Measurements from ENCODE around the gene PMM2.

The PMM2 gene

GRCh38 chr16:8887431-8887765 is 89.8 kb downstream of the PMM2 start:
- no peak for DNase-seq (ENCODE audit: low read depth, low spot score)

- no peak for DNase-seq (ENCODE audit: low read depth, low spot score)
Measured at GRCh38 chr16:8887952-8888560, 90.4 kb downstream of the PMM2 start.

- no peak for DNase-seq (ENCODE audit: low read depth, low spot score)
Measured at GRCh38 chr16:8888951-8889892, 91.6 kb downstream of the PMM2 start.

- DNase-seq (ENCODE audit: low read depth, low spot score), result no peak
Measured at GRCh38 chr16:8889893-8890548, 92.4 kb downstream of the PMM2 start.

GRCh38 chr16:8890549-8890921 is 92.9 kb downstream of the PMM2 start:
- DNase-seq (ENCODE audit: low read depth, low spot score), result no peak

DNA sequence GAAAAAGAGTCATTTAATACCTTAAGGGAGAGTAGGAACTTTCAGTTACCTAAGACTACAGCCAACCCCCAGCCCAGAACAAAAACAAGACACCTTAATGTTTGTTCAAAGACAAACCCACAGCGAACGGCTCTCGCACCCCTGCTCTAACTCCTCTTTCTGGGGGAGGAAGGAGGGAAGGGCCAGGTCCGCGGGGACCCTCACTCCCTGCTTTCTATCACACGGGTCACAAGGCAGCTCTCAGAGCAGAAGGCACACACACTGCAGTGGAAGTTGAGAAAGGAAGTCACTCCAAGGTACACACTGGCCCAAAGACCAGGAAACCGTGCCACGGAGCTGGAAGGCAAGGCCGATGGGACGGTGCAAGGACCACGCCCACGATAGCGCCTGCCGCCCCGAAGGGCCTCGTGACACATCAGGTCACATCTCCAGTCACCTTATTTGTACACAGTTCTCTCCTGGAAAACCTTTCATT is 94.5 kb downstream of the PMM2 start:
- DNase-seq (ENCODE audit: low read depth, low spot score), result no peak

DNA sequence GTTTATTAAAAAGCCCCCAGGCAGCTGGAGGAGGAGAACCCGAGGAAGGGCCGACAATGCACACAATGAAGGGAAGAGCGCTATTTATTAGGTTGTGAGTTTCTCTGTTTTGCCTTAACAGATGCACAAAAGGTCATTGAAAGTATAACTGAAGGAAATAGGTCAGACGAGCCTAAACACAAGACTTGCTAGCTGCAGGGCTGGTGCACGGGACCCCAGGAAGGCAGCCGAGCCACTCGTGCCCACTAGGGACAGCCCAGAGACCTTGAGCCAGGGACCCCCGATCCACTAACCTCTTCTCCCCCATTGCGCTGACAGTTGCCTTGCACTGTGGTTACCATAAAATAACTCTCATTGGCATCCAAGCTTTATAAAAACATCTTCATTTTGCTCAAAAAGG is 95.8 kb downstream of the PMM2 start:
- DNase-seq (ENCODE audit: low read depth, low spot score), result no peak

DNA sequence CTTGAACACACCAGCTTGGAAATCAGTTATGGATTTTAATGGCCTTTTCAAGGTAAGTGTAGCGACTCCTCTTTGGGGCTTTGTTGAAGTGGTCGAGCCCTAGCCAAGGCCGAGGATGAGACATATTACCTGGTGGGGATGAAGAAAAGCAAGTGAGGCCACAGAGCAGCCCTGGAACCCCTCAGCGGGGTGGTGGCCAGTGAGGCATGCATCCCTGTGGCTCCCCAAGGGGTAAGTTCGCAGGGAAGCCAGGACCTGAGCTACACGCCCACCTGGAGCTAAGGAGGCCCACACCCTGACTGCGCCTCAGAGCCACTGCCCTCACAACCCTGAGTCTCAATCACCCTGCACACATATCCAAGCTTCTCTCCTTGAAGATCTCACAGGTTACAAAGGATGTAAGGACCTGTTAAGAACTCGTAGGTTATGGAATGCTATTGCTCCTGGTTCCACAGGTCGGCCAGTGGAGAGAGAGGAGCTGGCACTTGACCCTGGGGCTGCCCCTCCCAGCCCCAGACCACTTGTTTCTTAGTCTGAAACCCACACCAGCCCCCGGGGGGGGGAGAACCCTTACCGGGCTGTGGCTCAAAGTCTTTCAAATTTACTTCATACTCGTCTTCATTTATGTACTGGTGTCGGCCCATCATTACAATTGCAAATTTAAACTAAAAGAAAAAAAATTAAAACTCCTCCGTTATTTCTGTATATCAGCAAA is 96.5 kb downstream of the PMM2 start:
- no peak for DNase-seq (ENCODE audit: low read depth, low spot score)

GRCh38 chr16:8894736-8895334 is 97.2 kb downstream of the PMM2 start:
- DNase-seq (ENCODE audit: low read depth, low spot score), result no peak

DNA sequence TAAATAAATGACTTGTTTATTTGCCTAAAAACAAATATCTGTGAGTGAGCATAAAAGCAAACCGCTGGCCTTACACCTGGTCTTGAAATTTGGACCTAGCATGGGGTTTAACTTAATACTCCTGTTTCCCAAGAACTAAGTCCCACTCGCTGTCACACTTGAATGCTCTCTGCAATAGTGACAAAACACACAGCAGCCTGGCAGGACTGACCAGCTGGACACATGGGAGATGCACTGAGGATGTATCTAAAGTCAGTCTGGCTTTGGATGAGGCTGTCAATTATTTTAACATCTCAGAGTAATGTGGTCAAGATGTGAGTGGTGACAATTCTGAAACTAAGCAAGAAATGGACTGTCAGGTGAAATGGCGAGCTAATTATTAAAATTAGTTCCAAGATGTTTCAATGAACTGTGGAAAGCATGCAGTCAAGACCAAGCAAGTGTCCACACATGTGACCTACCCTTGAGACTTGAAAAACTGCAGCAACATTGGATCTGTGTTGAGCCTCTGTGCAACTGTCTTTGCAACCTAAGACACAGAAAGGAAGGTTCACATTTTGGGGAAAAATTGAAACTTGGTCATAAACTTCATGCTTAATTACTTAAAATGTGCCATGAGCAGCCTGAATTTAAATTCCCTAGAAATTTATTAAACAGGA is 101.2 kb downstream of the PMM2 start:
- DNase-seq (ENCODE audit: low read depth, low spot score), result no peak

Measured in ELF-1 (cell line).